CD4-positive, alpha-beta T cell treated with Interleukin-2 at 100 ng/mL for 4 hours (primary cell): Measurements from ENCODE around the gene ETFA.

ENCODE experiments used
- DNase-seq: peaks from one replicate; pipeline ENCODE4 v3.0.0-alpha.2; 2020; ENCODE audit warnings: low spot score

ETFA gene

DNA sequence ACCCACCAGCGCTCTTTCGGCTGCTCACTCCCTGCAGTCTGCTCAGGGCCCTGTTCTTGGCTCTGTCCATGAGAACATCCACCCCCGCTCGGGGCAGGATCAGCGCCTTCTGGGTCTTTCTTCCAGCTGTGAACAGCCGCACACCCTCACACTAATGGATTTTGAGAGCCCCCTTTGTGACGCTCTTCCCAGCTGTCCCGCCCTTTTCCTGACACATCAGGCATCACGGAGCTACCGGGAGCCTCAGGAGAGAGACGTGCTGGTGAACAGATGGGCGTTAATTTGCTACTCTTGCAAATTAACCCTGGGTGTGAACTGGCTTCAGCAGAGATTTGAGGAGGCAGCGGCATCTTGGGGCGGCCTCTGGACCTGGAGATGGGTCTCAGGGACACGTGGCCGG is 138.5 kb downstream of the ETFA start:
- DNase-seq: no peak

DNA sequence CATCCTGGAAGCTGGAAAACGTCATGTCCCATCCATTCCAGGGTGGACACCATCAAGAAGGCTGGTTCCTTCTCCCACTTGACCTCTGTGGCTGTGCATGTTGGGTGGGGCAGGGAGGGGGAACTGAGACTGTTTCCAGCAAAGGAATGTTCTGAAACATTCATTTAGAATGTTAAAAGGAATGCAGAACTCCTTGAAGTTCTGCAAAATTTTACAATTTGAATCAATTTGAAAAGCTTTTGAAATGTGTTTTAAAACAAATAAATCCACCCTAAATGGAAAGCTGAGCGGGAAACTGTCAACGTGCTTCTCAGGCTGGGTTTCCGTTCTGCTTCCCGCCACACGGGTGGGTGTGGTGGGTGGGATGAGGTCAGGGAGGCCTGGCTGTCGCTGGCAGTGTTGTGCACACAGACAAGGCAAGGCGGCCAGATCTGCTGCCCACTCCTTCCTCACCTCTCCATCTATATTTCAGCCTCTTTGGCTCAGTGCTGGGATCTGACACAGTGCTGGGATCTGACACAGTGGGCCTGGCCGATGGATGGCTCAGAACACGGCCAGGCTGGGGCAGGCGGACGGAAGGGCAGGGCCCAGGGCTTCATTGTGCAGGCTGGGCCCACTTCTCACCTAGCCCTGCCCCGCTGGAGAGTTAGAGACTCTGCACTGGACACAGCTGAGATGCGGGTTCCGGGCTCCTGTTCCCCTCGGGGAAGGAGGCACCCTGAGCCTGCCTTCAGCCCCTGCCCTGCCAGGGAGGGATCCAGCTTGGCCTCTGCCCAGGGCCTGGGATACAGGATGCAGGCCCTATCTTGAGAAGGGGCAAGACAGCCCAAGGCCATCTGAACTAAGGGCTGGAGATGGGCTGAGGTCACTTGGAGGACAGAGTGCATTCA is 141.1 kb downstream of the ETFA start:
- DNase-seq: no peak

DNA sequence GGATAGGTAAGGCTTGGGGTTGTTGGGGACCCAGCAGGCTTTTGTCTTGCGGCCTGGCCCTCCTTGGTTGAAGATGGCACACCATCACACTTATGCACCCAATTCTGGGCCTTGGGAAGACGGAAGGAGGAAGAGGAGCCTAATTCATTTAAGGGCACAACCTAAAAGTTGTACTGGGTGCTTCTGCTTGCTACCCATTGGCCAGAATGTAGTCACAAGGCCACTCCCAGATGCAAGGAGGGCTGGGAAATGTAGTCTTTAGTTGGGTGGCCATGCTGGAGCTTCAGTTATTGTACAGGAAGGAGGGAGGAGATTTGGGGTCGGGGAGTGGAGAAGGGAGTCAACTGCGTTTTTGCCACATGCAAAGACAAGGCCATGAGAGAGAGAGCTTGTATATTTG is 142.3 kb downstream of the ETFA start:
- no peak for DNase-seq

DNA sequence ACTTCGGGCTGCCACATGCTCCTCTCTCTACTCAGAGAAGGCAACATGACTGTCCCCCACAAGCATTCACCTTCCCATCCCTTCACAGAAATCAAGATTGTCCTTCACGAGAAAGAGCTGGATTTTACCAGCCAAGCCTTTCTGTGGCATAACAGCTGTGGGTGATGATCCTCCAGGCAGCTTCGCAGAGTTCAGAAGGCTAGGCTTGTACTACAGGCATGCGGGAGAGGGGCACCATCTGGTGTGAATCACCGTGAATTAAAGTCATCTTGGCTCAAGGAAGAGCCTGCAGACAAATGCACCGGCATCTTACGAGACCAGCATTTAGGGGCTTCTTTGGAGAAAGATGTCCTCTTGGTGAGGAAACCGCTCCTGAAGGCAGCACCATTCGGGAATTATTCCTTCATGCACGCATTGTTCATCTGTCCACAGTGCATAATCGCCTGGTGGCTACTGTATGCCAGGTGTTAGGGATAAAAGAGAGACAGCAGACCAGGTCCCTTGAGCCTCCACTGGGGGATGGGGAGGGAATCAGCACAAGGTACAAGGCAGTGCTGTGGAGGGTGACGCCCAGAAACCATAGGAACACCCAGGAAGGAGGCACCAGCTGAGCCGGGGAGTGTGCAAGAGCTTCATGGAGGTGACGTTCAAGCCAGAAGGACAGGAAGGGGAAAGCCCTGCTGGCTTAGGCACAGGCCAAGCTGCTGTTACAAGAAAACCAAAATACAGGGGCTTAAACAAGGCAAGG is 142.9 kb downstream of the ETFA start:
- no peak for DNase-seq

DNA sequence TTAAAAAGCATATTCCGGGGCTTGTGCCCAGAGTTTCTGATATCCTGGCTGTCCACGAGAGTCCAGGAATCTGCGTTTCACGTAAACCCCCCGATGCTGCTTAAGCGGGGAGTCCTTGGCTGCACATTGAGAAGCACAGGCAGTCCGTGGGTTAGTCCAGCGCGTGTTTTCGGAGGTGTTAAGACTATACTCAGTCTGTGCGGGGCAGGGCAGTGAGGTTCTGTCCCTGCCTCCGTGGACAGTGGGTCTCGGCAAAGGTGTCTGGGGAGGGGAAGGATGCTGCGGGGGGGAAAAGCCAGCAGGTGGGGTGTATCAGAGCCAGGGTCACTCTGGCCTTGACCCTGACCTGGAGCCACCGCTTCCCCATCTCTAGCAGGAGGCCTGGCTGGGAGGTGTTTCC is 145.3 kb downstream of the ETFA start:
- no peak for DNase-seq
